H54 (cell line): ENCODE data around the gene SLC7A1.
A peak's percentile ranks its signal among the peaks of the same experiment; 100 is the strongest.

Experiments used
- DNase-seq: peaks from one replicate; pipeline ENCODE4 v3.0.0; 2011; ENCODE audit warnings: low spot score, mixed read lengths; ENCODE audit not compliant: insufficient read length
- FAIRE-seq: peaks from 3 replicates; lab custom pipeline; 2011; peaks lifted over from hg19 to GRCh38; lab: Jason Lieb, UNC
- POLR2A ChIP-seq: IDR thresholded peaks from 2 replicates; pipeline ENCODE4 v1.6.1; 2011; ENCODE audit warnings: low read depth, mild to moderate bottlenecking, low read length

SLC7A1 gene

DNA sequence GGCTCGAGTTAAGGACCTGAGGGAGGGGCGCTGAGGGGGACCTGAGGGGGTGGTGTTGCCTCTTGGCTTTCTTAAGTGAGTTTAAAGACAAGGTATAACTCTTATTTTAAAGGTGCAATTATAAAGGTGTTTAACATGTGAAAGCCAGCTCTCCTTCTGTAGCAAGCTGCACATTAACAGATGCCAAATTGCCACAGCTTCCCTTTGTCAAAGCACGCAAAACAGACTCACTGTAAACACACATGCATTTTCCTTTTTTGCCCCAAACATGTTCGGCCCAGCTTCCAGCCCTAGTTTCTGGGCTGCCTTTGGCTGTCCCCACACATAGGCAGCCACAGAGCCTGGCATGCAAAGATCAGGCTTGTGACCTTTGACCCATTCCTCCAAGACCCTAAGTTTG, 111.9 kb downstream of the SLC7A1 start:
- TF ChIP-seq POLR2A = no peak
- no peak for FAIRE-seq
- no peak for DNase-seq

DNA sequence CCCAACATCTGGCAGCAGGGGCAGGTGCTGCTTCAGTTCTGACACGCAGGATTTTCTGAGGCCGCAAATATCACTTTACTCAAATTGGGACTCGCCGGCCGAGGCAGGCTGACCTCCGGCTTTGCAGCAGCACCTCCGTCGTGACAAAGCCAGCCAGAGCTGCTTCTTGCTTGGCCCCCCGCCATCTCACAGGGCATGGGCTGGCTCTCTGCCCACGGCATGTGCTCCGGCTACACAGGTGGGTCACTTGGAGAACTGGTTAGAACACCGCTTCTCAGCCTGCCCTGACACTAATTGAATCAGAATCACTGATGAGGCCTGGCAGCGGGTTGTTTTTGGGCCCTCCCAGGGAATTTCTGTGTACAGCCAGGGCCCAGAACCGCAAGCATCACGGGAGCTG, 112.3 kb downstream of the SLC7A1 start:
- FAIRE-seq = no peak

DNA sequence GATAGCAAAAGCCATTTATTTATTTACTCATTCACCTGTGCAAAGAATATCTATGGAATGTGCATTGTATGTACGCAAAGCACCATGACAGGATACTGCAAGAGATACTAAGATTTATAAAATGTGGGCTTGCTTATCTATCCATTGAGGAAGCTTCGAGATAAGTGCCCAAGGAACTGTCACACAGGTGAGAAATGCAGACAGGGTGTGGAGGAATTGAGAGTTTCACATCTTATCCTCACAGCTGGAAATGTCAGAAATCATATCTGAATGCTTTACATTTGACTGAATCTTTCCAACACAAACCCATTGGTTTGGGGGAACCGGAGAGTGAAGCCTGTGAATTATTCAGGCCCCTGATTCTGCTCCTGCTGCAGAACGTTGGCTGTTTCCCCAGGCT, 113.0 kb downstream of the SLC7A1 start:
- no peak for DNase-seq
- no peak for TF ChIP-seq POLR2A
- FAIRE-seq = no peak

More for the DNA sequence above, 112.3 kb downstream of the SLC7A1 start:
- DNase-seq = no peak
- TF ChIP-seq POLR2A = no peak

DNA sequence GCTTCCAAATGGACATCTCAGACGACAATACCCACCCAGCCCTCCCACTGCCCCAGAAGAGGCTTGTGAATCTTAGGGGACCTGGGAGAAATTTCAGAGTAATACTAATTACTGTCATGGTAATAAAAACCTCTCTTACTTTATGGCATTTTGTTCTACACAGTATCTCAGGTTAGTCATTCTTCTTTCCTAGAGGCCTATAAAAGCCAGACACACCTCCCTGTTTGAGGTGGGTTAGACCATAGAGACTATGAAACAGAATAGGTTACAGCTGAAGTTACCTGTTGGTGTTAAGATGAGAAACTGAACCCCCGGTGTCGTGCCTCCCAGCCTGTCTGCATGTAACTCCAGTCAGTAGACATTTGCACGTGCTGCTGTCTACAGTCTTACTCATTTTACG, 113.9 kb downstream of the SLC7A1 start:
- FAIRE-seq = no peak
- DNase-seq = no peak
- no peak for TF ChIP-seq POLR2A

DNA sequence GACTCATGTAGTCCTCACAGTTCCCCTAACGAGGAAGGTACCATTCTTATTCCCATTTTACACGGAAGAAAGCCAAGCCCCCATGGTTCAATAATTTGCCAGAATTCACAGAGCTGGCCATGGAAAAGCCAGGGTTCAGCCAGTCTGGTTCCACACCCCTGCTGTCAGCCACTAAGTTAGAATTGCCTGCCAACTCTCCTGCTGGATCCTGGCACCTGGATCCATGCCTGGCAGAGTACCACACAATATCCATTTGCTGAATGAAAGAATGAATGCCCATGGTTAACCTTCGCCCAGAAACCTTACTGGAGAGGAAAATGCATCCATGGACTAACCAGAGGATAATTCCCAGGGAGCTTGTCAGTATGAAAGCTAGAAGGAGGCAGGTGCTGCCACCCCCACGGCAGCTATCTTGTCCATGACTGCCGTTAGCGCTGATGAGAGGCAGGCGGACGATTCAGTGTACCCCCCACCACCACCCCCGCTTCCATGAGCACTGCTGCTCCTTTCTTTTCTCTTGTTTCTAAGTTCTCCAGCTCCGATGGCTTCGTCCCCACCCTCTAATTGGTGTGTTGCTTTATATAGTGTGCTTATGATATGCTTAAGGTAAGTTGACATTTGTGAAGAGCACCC, 114.5 kb downstream of the SLC7A1 start:
- no peak for DNase-seq
- no peak for TF ChIP-seq POLR2A
- FAIRE-seq = no peak

DNA sequence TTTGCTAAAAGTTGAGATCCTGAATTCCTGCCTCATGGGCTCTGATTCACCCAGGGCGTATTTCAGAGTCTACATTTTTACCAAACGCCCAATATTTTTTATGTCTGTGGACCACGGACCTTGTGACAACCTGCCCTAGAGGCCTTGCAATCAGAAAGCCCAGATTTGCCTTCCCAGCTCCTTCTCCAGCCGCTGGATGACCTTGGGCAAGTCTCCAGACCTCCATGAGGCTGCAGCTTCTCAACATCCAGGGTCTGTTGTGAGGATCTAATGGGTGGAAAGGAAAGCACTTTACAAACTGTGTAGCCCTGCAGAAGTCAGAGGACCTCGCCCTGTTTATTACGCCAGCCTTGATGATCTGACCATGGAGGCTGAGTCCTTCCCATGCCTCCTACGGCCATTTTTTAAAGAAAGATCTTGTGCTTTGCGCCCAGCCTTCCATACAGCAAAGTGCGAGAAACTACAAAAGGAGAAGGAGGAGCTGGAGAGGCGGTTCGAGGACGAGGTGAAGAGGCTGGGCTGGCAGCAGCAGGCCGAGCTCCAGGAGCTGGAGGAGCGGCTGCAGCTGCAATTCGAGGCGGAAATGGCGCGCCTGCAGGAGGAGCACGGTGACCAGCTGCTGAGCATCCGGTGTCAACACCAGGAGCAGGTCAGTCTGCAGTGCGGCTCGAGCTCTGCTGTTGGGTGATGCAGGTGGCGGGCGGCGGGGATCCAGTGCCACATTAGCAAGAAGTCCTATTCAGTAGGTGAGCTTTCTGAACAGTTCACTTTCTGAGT, 115.6 kb downstream of the SLC7A1 start:
- no peak for TF ChIP-seq POLR2A
- FAIRE-seq (no peak), DNase-seq (no peak)

DNA sequence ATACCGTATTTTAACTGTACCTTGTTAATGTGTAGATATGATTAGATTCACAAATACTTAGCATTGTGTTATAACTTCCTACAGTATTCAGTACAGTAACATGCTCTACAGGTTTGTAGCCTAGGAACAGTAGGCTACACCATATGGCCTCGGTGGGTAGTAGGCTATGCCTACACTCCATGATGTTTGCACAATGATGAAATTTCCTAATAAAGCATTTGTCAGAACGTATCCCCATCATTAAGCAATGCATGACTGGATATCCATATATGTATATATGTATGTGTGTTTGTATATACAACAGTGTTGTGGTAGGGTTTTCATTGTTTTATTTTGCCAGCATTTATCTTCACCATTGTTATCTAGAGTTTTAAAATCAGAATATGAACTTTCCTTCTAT, 119.4 kb downstream of the SLC7A1 start:
- FAIRE-seq (no peak), DNase-seq (no peak)
- no peak for TF ChIP-seq POLR2A

DNA sequence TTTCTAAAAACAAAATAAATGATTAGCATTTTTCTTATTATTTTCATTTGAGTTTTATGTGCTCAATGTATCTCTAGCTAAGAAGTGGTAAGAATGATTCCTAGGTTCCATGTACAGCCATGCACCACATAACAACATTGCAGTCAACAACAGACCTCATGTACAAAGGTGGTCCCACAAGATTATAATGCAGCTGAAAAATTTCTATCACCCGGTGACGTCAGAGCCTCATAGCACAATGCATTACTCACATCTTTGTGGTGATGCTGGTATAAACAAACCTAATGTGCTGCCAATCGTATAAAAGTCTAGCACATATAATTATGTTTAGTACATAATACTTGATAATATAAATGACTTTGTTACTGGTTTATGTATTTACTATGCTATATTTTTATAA, 120.5 kb downstream of the SLC7A1 start:
- DNase-seq = no peak
- FAIRE-seq = no peak
- TF ChIP-seq POLR2A = no peak

DNA sequence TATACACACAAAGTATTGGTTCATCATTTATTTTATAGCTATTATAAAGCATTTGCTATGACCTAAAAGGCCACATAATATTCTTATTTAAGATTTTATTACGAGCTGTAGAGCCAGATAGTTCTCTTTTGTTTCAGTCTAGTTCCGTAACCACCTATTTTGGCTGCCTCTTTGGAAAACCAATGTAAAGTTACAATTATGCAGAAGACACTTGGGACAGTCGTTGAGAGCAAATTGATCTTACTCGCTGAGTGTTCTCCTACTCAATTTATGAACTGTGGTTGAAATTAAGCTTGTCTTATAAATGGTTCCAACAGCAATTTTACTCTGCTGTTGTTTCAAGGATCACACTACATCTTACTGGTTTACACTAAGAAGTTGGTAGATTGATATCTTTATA, 122.3 kb downstream of the SLC7A1 start:
- DNase-seq = no peak
- no peak for FAIRE-seq
- TF ChIP-seq POLR2A = no peak

DNA sequence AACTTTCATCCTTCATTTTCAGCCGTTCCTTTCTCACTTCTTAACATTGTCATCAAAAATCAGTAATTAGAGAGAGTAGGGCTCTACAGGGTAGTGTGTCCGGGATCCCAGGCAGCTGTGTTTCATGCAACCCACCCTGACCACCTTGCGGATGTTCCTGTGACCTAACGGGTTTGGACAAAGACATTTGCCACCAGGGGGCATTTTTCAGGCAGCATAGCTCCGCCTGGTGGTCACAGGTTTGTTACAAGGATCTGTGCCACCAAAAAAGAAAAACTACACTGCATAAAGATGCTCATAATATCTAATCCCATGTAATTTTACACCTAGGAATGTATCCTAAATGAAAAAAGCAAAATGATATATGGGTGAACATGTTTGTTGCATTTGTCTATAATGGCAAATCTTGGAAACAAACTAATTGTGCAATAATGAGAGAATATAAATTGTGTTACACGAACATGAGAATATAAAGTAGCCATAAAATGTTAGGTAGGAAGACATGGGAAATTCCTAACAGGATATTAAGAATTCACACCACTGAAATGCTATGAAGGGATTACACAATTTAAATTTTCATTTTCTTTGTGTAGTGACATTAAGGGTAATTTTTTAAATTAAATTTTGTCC, 123.0 kb downstream of the SLC7A1 start:
- no peak for FAIRE-seq
- peak; percentile 23 for DNase-seq
- TF ChIP-seq POLR2A = no peak

DNA sequence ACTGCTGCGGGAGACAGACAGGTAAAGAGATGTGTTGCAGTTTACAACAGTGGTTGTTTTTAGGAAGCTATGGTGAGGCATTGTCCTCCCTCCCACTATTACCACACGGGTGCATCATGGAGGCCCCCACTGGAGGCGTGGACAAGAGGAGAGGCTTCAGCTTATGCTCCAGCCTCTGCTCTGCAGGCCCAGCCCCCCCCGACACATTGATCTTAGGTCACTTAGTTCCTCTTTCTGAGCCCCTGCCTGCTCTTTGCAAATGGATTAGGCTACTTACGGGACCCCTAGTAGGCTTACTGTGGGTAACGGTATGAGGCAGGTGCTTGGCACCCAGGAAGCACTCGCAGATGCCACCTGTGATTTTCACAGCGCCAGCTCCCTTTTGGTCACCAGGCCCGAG, 123.9 kb downstream of the SLC7A1 start:
- no peak for FAIRE-seq

DNA sequence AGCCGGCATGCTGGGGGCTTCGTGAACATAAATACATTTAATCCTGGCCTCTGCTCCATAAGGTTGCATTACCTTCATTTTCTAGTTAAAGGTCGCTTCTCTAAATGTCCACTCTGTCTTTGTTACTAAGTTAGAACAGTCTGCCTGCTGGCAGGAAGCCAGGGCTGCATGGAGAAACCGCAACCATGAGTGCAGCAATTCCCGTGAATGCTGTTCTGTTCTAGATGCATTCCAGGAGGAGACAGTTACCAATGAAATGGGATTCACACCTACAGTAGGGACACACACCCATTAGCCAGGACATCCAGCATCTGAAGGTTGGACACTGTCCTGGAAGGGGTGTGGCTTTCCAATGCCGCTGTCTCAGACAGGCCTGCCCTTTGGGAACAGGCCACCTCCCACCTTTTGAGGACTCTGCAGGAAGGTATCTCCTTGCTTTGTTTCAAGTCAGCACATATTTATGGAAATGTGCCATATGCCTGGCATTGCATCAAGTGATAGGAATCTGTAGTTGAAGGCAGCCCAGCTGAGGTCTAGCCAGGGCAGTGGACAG, 129.7 kb downstream of the SLC7A1 start:
- TF ChIP-seq POLR2A = no peak
- no peak for FAIRE-seq
- no peak for DNase-seq

More for the DNA sequence above, 123.9 kb downstream of the SLC7A1 start:
- TF ChIP-seq POLR2A = no peak
- DNase-seq = no peak

DNA sequence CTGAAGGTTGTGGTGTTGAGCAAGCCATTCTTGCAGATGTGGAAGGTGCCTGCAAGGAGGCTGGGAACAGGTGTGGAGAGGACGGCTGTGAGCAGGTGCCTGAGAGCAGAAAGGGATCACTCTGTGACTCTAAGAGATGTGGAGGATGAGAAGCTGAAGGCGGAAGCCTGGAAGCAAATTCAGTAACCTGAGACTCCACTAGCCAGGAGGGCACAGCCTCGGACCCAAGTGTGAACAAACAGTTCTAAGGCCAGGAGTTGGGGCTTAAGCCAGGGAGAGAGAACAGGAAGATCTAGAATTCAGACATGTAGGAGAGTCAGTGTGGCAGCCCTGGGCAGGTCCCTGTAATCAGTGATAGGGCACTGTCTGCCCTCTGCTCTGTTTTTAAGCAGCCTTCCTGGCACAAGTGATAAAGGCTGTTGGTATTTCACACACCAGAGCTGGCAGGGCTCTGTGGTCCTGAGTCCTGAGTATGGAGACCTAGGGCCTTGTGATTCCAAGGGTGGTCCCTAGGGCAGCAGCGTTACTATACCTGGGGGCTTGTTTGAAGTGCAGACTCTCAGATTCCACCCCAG, 131.3 kb downstream of the SLC7A1 start:
- no peak for TF ChIP-seq POLR2A
- DNase-seq (no peak), FAIRE-seq (no peak)
